H1 (cell line): ENCODE measurements around the gene GADD45GIP1. TPM values are rescaled to one million over a fixed set of nuclear protein-coding genes. Genes with fewer than 3 reads are reported as not detected.
A peak's percentile ranks its signal among the peaks of the same experiment; 100 is the strongest.

Experiments
- CTCF ChIA-PET: fragments of 300-600 bp; sonication (Branson Sonifier 250); formaldehyde crosslinking; loops from one replicate; lab custom pipeline; 2021; ENCODE audit not compliant: partially characterized antibody; lab: Charles Lee
- POLR2A ChIA-PET: fragments of 300-600 bp; sonication (Branson Sonifier 250); formaldehyde crosslinking; loops from one replicate; lab custom pipeline; 2021; ENCODE audit warnings: inconsistent platforms; ENCODE audit not compliant: partially characterized antibody; lab: Charles Lee
- DNase-seq, 2 experiments: peaks; one replicate each; pipeline versions ENCODE4 v3.0.0 to v3.0.0-alpha.2; 2010 to 2022; ENCODE audit warnings: low spot score in 2 of 2, low read depth in 1 of 2, mixed read lengths in 1 of 2
- FAIRE-seq: peaks from 2 replicates; lab custom pipeline; 2011; peaks lifted over from hg19 to GRCh38; lab: Jason Lieb, UNC
- H2AFZ ChIP-seq: 2 replicates; pipeline ENCODE4 v1.8.1; 2012; ENCODE audit warnings: low read length, inconsistent platforms
- H2AK5ac ChIP-seq: 2 replicates; pipeline ENCODE4 v1.6.1; 2013; ENCODE audit warnings: low read depth, low read length
- H2BK120ac ChIP-seq: replicated peaks from 2 replicates; pipeline ENCODE3; 2013; ENCODE audit warnings: low read depth, low read length, inconsistent platforms
- H2BK12ac ChIP-seq: 2 replicates; pipeline ENCODE4 v1.6.1; 2013; ENCODE audit warnings: low read depth, low read length
- H2BK15ac ChIP-seq: 2 replicates; pipeline ENCODE4 v1.6.1; 2013; ENCODE audit warnings: low read length
- H2BK20ac ChIP-seq: 2 replicates; pipeline ENCODE4 v1.6.1; 2013; ENCODE audit warnings: low read length
- H2BK5ac ChIP-seq: 2 replicates; pipeline ENCODE4 v1.6.1; 2013; ENCODE audit warnings: low read depth, low read length
- H3K14ac ChIP-seq: 2 replicates; pipeline ENCODE4 v1.6.1; 2013; ENCODE audit warnings: inconsistent platforms; ENCODE audit not compliant: insufficient read length
- H3K18ac ChIP-seq: 2 replicates; pipeline ENCODE4 v1.6.1; 2013; ENCODE audit warnings: low read length; ENCODE audit errors: extremely low read depth
- H3K23ac ChIP-seq: 2 replicates; pipeline ENCODE4 v1.6.1; 2013; ENCODE audit warnings: inconsistent platforms; ENCODE audit not compliant: insufficient read length
- H3K23me2 ChIP-seq: 2 replicates; pipeline ENCODE4 v1.6.1; 2013; ENCODE audit warnings: low read depth, low read length
- H3K27ac ChIP-seq: 2 replicates; pipeline ENCODE4 v1.6.1; 2011; ENCODE audit warnings: low read depth, low read length, inconsistent platforms
- H3K27me3 ChIP-seq, 4 experiments: replicated peaks in 1 of 4; 1 replicate in 1 of 4; 2 replicates in 3 of 4; pipeline versions ENCODE4 v1.6.1 to v1.8.1; 2011 to 2013; ENCODE audit warnings: low read length in 3 of 4, mild to moderate bottlenecking in 3 of 4, inconsistent platforms in 2 of 4, mixed read lengths in 2 of 4, moderate library complexity in 1 of 4; ENCODE audit not compliant: control insufficient read depth in 3 of 4, insufficient read depth in 3 of 4; ENCODE audit errors: extremely low read depth in 1 of 4
- H3K36me3 ChIP-seq, 4 experiments: 2 replicates each; pipeline versions ENCODE4 v1.6.1 to v1.8.1; 2011 to 2013; ENCODE audit warnings: mild to moderate bottlenecking in 4 of 4, low read length in 3 of 4, moderate library complexity in 2 of 4, control low read depth in 1 of 4, inconsistent platforms in 1 of 4; ENCODE audit not compliant: insufficient read depth in 4 of 4, control insufficient read depth in 2 of 4
- H3K4ac ChIP-seq: replicated peaks from 2 replicates; pipeline ENCODE3; 2013; ENCODE audit warnings: low read length, low read depth, mixed read lengths, inconsistent platforms; ENCODE audit not compliant: insufficient read length
- H3K4me1 ChIP-seq, 4 experiments: replicated peaks in 1 of 4; 1 replicate in 1 of 4; 2 replicates in 3 of 4; pipeline versions ENCODE4 v1.6.1 to v1.8.1; 2011 to 2013; ENCODE audit warnings: low read length in 3 of 4, inconsistent platforms in 2 of 4, mixed read lengths in 1 of 4; ENCODE audit not compliant: insufficient read depth in 4 of 4, control insufficient read depth in 3 of 4
- H3K4me2 ChIP-seq, 2 experiments: 2 replicates each; pipeline versions ENCODE4 v1.6.1 to v1.8.1; 2011 to 2013; ENCODE audit warnings: low read depth in 2 of 2, low read length in 2 of 2, control low read depth in 1 of 2, inconsistent platforms in 1 of 2, mild to moderate bottlenecking in 1 of 2; ENCODE audit not compliant: insufficient read depth in 1 of 2
- H3K4me3 ChIP-seq, 4 experiments: fragments of 200-600, 300-600 bp in 1 of 4; sonication (generic), shearing (Covaris generic), sonication (Bioruptor Twin) in 1 of 4; 2 replicates each; pipeline versions ENCODE4 v1.5.1 to v1.8.1; 2011 to 2016; ENCODE audit warnings: low read length in 4 of 4, low read depth in 3 of 4, control low read depth in 2 of 4, inconsistent platforms in 2 of 4, mild to moderate bottlenecking in 2 of 4, mixed read lengths in 1 of 4, moderate library complexity in 1 of 4; ENCODE audit not compliant: insufficient read depth in 2 of 4; ENCODE audit errors: extremely low read depth in 1 of 4
- H3K56ac ChIP-seq: replicated peaks from 2 replicates; pipeline ENCODE3; 2013; ENCODE audit warnings: low read depth, mild to moderate bottlenecking, mixed read lengths, low read length, inconsistent platforms; ENCODE audit not compliant: insufficient read length
- H3K79me1 ChIP-seq: 2 replicates; pipeline ENCODE4 v1.6.1; 2013; ENCODE audit warnings: low read depth, low read length, control low read depth
- H3K79me2 ChIP-seq, 2 experiments: 2 replicates each; pipeline versions ENCODE4 v1.6.1 to v1.8.1; 2012 to 2013; ENCODE audit warnings: low read length in 2 of 2, mild to moderate bottlenecking in 2 of 2, inconsistent platforms in 1 of 2; ENCODE audit not compliant: insufficient read depth in 2 of 2, control insufficient read depth in 1 of 2
- H3K9ac ChIP-seq, 4 experiments: replicated peaks in 1 of 4; 1 replicate in 1 of 4; 2 replicates in 3 of 4; pipeline versions ENCODE4 v1.6.1 to v1.8.1; 2011 to 2013; ENCODE audit warnings: low read depth in 3 of 4, low read length in 3 of 4, control low read depth in 2 of 4, mild to moderate bottlenecking in 2 of 4, moderate library complexity in 2 of 4, inconsistent platforms in 1 of 4; ENCODE audit errors: extremely low read depth in 1 of 4
- H3K9me3 ChIP-seq, 2 experiments: 2 replicates each; pipeline versions ENCODE4 v1.6.1 to v1.8.1; 2012 to 2013; ENCODE audit warnings: mild to moderate bottlenecking in 2 of 2, moderate library complexity in 2 of 2, control low read depth in 1 of 2, inconsistent platforms in 1 of 2, low read depth in 1 of 2, low read length in 1 of 2, mixed read lengths in 1 of 2; ENCODE audit not compliant: insufficient read depth in 2 of 2
- H4K20me1 ChIP-seq, 2 experiments: replicated peaks in 1 of 2; 2 replicates each; pipeline versions ENCODE3 to v1.8.1; 2011 to 2013; ENCODE audit warnings: inconsistent platforms in 2 of 2, low read length in 2 of 2, mild to moderate bottlenecking in 1 of 2; ENCODE audit not compliant: insufficient read depth in 2 of 2, control insufficient read depth in 1 of 2
- H4K5ac ChIP-seq: 2 replicates; pipeline ENCODE4 v1.6.1; 2013; ENCODE audit warnings: low read length, low read depth, mixed read lengths, inconsistent platforms; ENCODE audit not compliant: insufficient read length
- H4K8ac ChIP-seq: 2 replicates; pipeline ENCODE4 v1.8.0; 2013; ENCODE audit warnings: mild to moderate bottlenecking, moderate library complexity, low read length, inconsistent platforms; ENCODE audit not compliant: insufficient read depth; ENCODE audit errors: extremely low read depth
- H4K91ac ChIP-seq: replicated peaks from 2 replicates; pipeline ENCODE3; 2013; ENCODE audit warnings: low read length, mixed read lengths, inconsistent platforms; ENCODE audit not compliant: insufficient read length
- CREB1 ChIP-seq: IDR thresholded peaks from 2 replicates; pipeline ENCODE4 v1.6.1; 2012; ENCODE audit warnings: inconsistent platforms
- GABPA ChIP-seq: IDR thresholded peaks from 2 replicates; pipeline ENCODE4 v1.6.1; 2011; ENCODE audit warnings: mild to moderate bottlenecking, low read length, moderate library complexity, borderline replicate concordance; ENCODE audit not compliant: insufficient read depth
- HDAC2 ChIP-seq, 2 experiments: fragments of 300-600 bp in 1 of 2; sonication (generic) in 1 of 2; IDR thresholded peaks; 2 replicates each; pipeline ENCODE4 v1.6.1; 2011 to 2012; ENCODE audit warnings: low read depth in 2 of 2, low read length in 2 of 2, mild to moderate bottlenecking in 2 of 2, moderate library complexity in 2 of 2, borderline replicate concordance in 1 of 2, inconsistent platforms in 1 of 2
- JUND ChIP-seq: IDR thresholded peaks from 2 replicates; pipeline ENCODE4 v1.6.1; 2011; ENCODE audit warnings: mild to moderate bottlenecking, improper control_type of control experiment, low read length
- POLR2A ChIP-seq, 2 experiments: IDR thresholded peaks; 1 replicate in 1 of 2; 2 replicates in 1 of 2; pipeline ENCODE4 v1.6.1; 2011; ENCODE audit warnings: low read depth in 2 of 2, low read length in 2 of 2, mild to moderate bottlenecking in 2 of 2; ENCODE audit errors: control extremely low read depth in 1 of 2
- POLR2AphosphoS5 ChIP-seq: IDR thresholded peaks from 2 replicates; pipeline ENCODE4 v1.6.1; 2011; ENCODE audit warnings: low read depth, low read length
- SP4 ChIP-seq: IDR thresholded peaks from 2 replicates; pipeline ENCODE4 v1.6.1; 2012; ENCODE audit warnings: low read length, inconsistent platforms
- TBP ChIP-seq: IDR thresholded peaks from 2 replicates; pipeline ENCODE4 v1.6.1; 2011; ENCODE audit warnings: low read depth, low read length, improper control_type of control experiment
- YY1 ChIP-seq: IDR thresholded peaks from 2 replicates; pipeline ENCODE4 v1.6.1; 2011; ENCODE audit warnings: low read depth, mild to moderate bottlenecking, low read length
- WGBS, 2 experiments: shearing (Covaris generic) in 1 of 2; methylation state at CpG; one replicate each; pipeline versions ENCODE4 v1.1.6 to v1.1.7; 2013 to 2015; ENCODE audit warnings: low lambda C conversion rate in 2 of 2, mixed read lengths in 2 of 2, inconsistent platforms in 1 of 2, low coverage in 1 of 2, missing lambda C conversion rate in 1 of 2; ENCODE audit not compliant: insufficient replicate concordance in 2 of 2, insufficient coverage in 1 of 2, insufficient read length in 1 of 2; ENCODE audit errors: extremely low coverage in 1 of 2, missing lambda C conversion rate in 1 of 2; 5-methylcytosine and 5-hydroxymethylcytosine counted together
- polyA plus RNA-seq, 7 experiments: library from polyadenylated mRNA; depleted of rRNA in 3 of 7; stranded (reverse) in 5 of 7; unstranded in 2 of 7; fragments of >200 nt in 5 of 7; fragments of 200-250 nt in 2 of 7; gene quantifications; 1 replicate in 5 of 7; 2 replicates in 1 of 7; 4 replicates in 1 of 7; pipeline versions ENCODE4 v1.2.1 to v1.2.3, GENCODE V29; 2011 to 2013; ENCODE audit warnings: missing spikeins in 2 of 7, mixed read lengths in 2 of 7
- total RNA-seq: library from RNA; stranded (reverse); fragmentation: NEBNext Ultra II Directional; extraction: Animal tissue kit (Norgen Biotek cat#: 25700); gene quantifications from 2 replicates; pipeline ENCODE4 v1.2.1, GENCODE V29; 2021

Gene GADD45GIP1
- total and polyA plus RNA-seq, 2 of the 8 experiments (the other 6 are each of a cell fraction or from before 2014, with no cell fraction given) = 42.2 to 42.6 TPM

GRCh38 chr19:12947702-12948611 is 9.1 kb downstream of the GADD45GIP1 start:
- H3K23me2 ChIP-seq = no peaks in the 10 kb centered on the region
- 0 out of 7 replicates have a peak overlapping the region, but pooled peaks of 2 of the 4 experiments have one; percentile 6 to 22 for H3K9ac ChIP-seq
- H3K79me2 ChIP-seq = peaks cover 0 to 19% of the 10 kb centered on the region in 2 experiments; a peak in 2 of 4 replicates
- ChIA-PET POLR2A (interaction anchor here (1.0 to 4.0 kb wide), 11 partner anchors 7 to 63 kb away, joined by 3 to 43 read pairs (median 4); partner anchors contain the start of genes CALR, FARSA, GADD45GIP1 and GCDH), CTCF (interaction anchor here (2.2 to 3.1 kb wide), 2 partner anchors 18 to 29 kb away, joined by 5 to 18 read pairs; no protein-coding TSS in a partner anchor)
- no peak for TF ChIP-seq JUND
- no peak for TF ChIP-seq CREB1
- no peak for TF ChIP-seq HDAC2 (IDR thresholded peaks at IDR 0.05; ENCODE audit: borderline replicate concordance in 1 of 2, low read depth in 2 of 2, low read length in 2 of 2)
- peak in 1 of 2 experiments; percentile 25; a peak in 1 of 3 replicates for TF ChIP-seq POLR2A (IDR thresholded peaks at IDR 0.05; ENCODE audit: control extremely low read depth in 1 of 2, low read depth in 2 of 2, low read length in 2 of 2)
- no peak for TF ChIP-seq TBP
- no peak for TF ChIP-seq SP4
- 0 out of 2 replicates have a peak, but pooled peaks have one; percentile 27 for TF ChIP-seq POLR2AphosphoS5
- no peak for TF ChIP-seq YY1
- TF ChIP-seq GABPA = no peak
- no peak for FAIRE-seq
- no peak for DNase-seq
- no peak overlapping the region for H2BK120ac ChIP-seq
- peak overlapping the region in 1 of 2 experiments; percentile 80; a peak in 1 of 4 replicates for H3K4me2 ChIP-seq
- H2BK20ac ChIP-seq = no peak overlapping the region
- 0 out of 8 replicates have a peak overlapping the region, but pooled peaks of 1 of the 4 experiments have one; percentile 89 for H3K4me3 ChIP-seq
- peaks cover 5 to 9% of the 10 kb centered on the region in 2 experiments for H4K20me1 ChIP-seq
- no peak overlapping the region for H4K5ac ChIP-seq
- H4K8ac ChIP-seq = no peak overlapping the region
- H3K14ac ChIP-seq = no peak overlapping the region
- H3K36me3 ChIP-seq = peaks cover 25 to 65% (median 39%) of the 10 kb centered on the region in 4 experiments
- H3K9me3 ChIP-seq = no peaks in the 10 kb centered on the region
- peaks cover 0 to 3% (median under 1%) of the 10 kb centered on the region in 4 experiments; a peak in 1 of 7 replicates for H3K4me1 ChIP-seq
- H2BK12ac ChIP-seq = no peak overlapping the region
- no peak overlapping the region for H2BK15ac ChIP-seq
- H3K56ac ChIP-seq = no peak overlapping the region
- no peaks in the 10 kb centered on the region for H3K27me3 ChIP-seq
- no peak overlapping the region for H3K27ac ChIP-seq
- no peak overlapping the region for H3K4ac ChIP-seq
- no peak overlapping the region for H2AK5ac ChIP-seq
- no peak overlapping the region for H4K91ac ChIP-seq
- H3K79me1 ChIP-seq = peaks cover 2% of the 10 kb centered on the region; the same call in 1 of the 2 replicates
- H2AFZ ChIP-seq = no peak overlapping the region
- no peak overlapping the region for H3K18ac ChIP-seq
- H2BK5ac ChIP-seq = peak overlapping the region; percentile 58; the same call in 1 of the 2 replicates
- WGBS, 2 experiments = 90% methylated on average over 27 of the region's 28 CpGs; no CpG with 5 or more reads in 1 of the 2 experiments
- H3K23ac ChIP-seq = no peak overlapping the region
